Epithelial cell of proximal tubule (primary cell): ENCODE results near the gene KCTD13. TPM values are rescaled to one million over a fixed set of nuclear protein-coding genes. Genes with fewer than 3 reads are reported as not detected.
"Not testable (repeated sequence)": the region's sequence is repeated elsewhere in the genome, so short reads cannot be mapped to it uniquely, and the experiment has no call there.

Experiments
- DNase-seq: peaks from one replicate; pipeline ENCODE4 v3.0.0-alpha.2; 2011; ENCODE audit warnings: low read depth
- H3K4me3 ChIP-seq: 2 replicates; pipeline ENCODE4 v1.5.1; 2011; ENCODE audit warnings: low read depth, mild to moderate bottlenecking, low read length
- CTCF ChIP-seq: conservative IDR thresholded peaks from 2 replicates; pipeline ENCODE4 v1.5.1; 2012; ENCODE audit warnings: low read depth, mild to moderate bottlenecking, low read length
- total RNA-seq: library from RNA; depleted of rRNA; stranded (reverse); fragments of >200 nt; gene quantifications from 2 replicates; pipeline ENCODE4 v1.2.3, GENCODE V29; 2015

Gene KCTD13
- total RNA-seq, 1 donor from 2014 or later, result 17.4 TPM

GRCh38 chr16:29876217-29876593 lies 49.8 kb downstream of the KCTD13 start:
- H3K4me3 ChIP-seq, result no peak overlapping the region
- TF ChIP-seq CTCF, result no peak
- no peak for DNase-seq

- no peak for TF ChIP-seq CTCF
- H3K4me3 ChIP-seq, result no peak overlapping the region
- DNase-seq, result no peak
Measured at GRCh38 chr16:29875206-29875605, 50.8 kb downstream of the KCTD13 start.

GRCh38 chr16:29873319-29873718 lies 52.7 kb downstream of the KCTD13 start:
- TF ChIP-seq CTCF, result no peak
- H3K4me3 ChIP-seq, result no peak overlapping the region
- DNase-seq, result no peak

GRCh38 chr16:29871822-29872546 lies 54.0 kb downstream of the KCTD13 start:
- no peak for DNase-seq
- no peak overlapping the region for H3K4me3 ChIP-seq
- TF ChIP-seq CTCF, result no peak

GRCh38 chr16:29869067-29869466 lies 57.0 kb downstream of the KCTD13 start:
- not testable (repeated sequence) for H3K4me3 ChIP-seq, DNase-seq

GRCh38 chr16:29868396-29869009 lies 57.5 kb downstream of the KCTD13 start:
- TF ChIP-seq CTCF, result no peak
- H3K4me3 ChIP-seq, result no peak overlapping the region
- no peak for DNase-seq

GRCh38 chr16:29864205-29864604 lies 61.8 kb downstream of the KCTD13 start:
- TF ChIP-seq CTCF, result no peak
- no peak for DNase-seq
- no peak overlapping the region for H3K4me3 ChIP-seq
